Choroid plexus epithelial cell (primary cell): ENCODE data around the gene DNAJC1.
A peak's percentile ranks its signal among the peaks of the same experiment; 100 is the strongest.

Experiments used
- DNase-seq: peaks from one replicate; pipeline ENCODE4 v3.0.0-alpha.2; 2010; ENCODE audit warnings: low read depth
- H3K4me3 ChIP-seq: 2 replicates; pipeline ENCODE4 v1.5.1; 2011; ENCODE audit warnings: low read depth, mild to moderate bottlenecking, control low read depth, low read length, moderate library complexity
- CTCF ChIP-seq: conservative IDR thresholded peaks from 2 replicates; pipeline ENCODE4 v1.5.1; 2011; ENCODE audit warnings: low read depth, mild to moderate bottlenecking, control low read depth, inconsistent platforms, low read length, moderate library complexity

DNAJC1 gene

GRCh38 chr10:21975378-21975990 lies 28.0 kb downstream of the DNAJC1 start:
- TF ChIP-seq CTCF, result no peak
- DNase-seq, result no peak

DNA sequence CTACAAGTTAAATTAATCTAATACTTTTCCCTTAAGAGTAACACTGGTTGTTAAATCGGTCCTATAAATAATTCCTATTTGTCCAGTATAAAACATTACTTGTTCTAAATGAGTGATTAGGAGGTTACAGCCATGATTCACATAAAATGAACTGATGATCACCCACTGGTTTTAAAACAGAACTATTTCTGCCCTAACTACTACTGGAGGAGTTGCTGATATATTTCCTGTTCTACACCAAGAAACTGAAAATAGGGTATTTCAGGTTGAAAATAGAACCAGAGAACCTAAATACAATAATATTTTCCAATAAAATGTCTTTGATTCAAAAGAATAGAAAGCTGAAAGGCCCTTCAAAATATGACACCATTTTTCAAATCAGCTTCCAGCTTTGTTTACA lies 30.9 kb downstream of the DNAJC1 start:
- no peak for TF ChIP-seq CTCF
- DNase-seq, result no peak
- H3K4me3 ChIP-seq, result no peak overlapping the region

More at GRCh38 chr10:21975378-21975990, 28.0 kb downstream of the DNAJC1 start:
- no peak overlapping the region for H3K4me3 ChIP-seq

DNA sequence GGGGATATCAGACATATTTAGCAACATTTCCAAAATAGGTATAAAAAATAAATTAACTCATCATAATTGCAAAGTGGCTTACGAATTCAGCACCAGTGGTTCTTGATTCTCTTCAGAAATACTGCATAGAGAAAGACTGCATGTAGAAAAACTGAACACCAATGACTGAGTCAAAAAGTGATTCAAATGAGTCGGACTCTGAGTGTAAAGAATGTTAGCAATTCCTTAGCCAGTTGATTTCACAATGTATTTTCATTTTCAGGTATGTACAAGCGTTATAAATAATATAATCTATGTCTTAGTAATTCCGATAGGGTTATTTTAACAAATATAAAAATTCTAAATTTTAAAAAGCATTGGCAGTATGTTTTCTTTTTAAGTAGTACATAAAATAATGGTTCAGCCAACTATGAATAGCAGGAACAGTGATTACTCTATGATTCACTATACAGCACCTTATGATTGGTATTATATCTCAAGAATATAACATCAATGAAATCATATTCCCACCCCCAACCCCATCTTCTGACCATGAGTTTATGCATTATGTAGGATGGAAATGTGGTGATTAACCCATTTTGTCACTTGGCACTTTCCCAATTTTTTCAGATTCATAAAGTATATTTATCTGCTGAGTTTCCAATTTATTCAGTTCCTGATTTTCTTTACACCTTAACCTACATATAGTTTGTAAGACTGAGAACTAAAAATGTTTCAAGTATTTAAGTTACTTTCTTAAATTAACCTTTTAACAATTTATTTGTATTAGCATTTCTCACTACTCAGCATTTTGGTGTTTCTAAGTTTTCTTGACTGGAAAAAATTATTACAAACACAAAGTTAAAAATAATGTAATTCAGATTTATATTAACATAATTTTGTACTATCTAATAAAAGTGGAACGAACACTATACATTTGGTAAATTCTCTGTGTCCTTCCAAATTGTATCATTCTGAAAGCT lies 33.9 kb downstream of the DNAJC1 start:
- TF ChIP-seq CTCF, result no peak
- no peak overlapping the region for H3K4me3 ChIP-seq
- DNase-seq, result peak; percentile 72

- H3K4me3 ChIP-seq, result no peak overlapping the region
- TF ChIP-seq CTCF, result no peak
- no peak for DNase-seq
Measured at GRCh38 chr10:21964983-21965665, 38.4 kb downstream of the DNAJC1 start.

DNA sequence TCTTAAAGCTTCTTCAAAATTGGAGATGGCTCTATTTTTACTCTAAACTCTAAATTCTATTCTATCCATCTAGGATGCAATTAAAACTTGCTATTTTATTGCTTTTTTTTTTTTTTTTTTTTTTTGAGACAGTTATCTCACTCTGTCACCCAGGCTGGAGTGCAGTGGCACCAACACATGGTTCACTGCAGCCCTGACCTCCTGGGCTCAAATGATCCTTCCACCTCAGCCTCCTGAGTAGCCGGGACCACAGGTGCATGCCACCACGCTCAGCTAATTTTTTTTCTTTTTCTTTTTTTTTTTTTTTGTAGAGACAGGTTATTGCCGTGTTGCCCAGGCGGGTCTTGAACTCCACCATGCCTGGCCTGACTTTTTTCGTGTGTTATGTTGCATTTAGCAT lies 41.2 kb downstream of the DNAJC1 start:
- DNase-seq, result no peak
- TF ChIP-seq CTCF, result no peak
- no peak overlapping the region for H3K4me3 ChIP-seq

- DNase-seq, result no peak
- TF ChIP-seq CTCF, result no peak
- H3K4me3 ChIP-seq, result no peak overlapping the region
Measured at GRCh38 chr10:21961847-21962246, 41.7 kb downstream of the DNAJC1 start.
